MM.1S (cell line): ENCODE results near the gene VAMP1.
"Not testable (repeated sequence)": the region's sequence is repeated elsewhere in the genome, so short reads cannot be mapped to it uniquely, and the experiment has no call there.

Source experiments
- DNase-seq: peaks from one replicate; pipeline ENCODE4 v3.0.0-alpha.2; 2015
- H2AFZ ChIP-seq: fragments of 300-600 bp; sonication (generic); 2 replicates; pipeline ENCODE4 v1.6.0; 2016; ENCODE audit warnings: antibody characterized with exemption, low read length
- H3F3A ChIP-seq: fragments of 300-600 bp; sonication (generic); 2 replicates; pipeline ENCODE4 v1.6.1; 2016; ENCODE audit warnings: mild to moderate bottlenecking, antibody characterized with exemption, low read length, moderate library complexity, mixed read lengths; ENCODE audit not compliant: insufficient read depth
- H3K27ac ChIP-seq: fragments of 300-600 bp; sonication (generic); 2 replicates; pipeline ENCODE4 v1.5.1; 2016; ENCODE audit warnings: mild to moderate bottlenecking, low read length
- H3K27me3 ChIP-seq: fragments of 300-600 bp; sonication (generic); replicated peaks from 2 replicates; pipeline ENCODE4 v1.6.0; 2016; ENCODE audit warnings: low read length; ENCODE audit not compliant: insufficient read depth
- H3K36me3 ChIP-seq: fragments of 300-600 bp; sonication (generic); replicated peaks from 2 replicates; pipeline ENCODE4 v1.6.1; 2016; ENCODE audit warnings: mild to moderate bottlenecking, low read length, mixed read lengths; ENCODE audit not compliant: insufficient read depth
- H3K4me1 ChIP-seq: fragments of 300-600 bp; sonication (generic); 2 replicates; pipeline ENCODE4 v1.6.1; 2016; ENCODE audit warnings: low read length, mixed read lengths
- H3K4me2 ChIP-seq: fragments of 300-600 bp; sonication (generic); 2 replicates; pipeline ENCODE4 v1.6.0; 2016; ENCODE audit warnings: low read depth, low read length
- H3K4me3 ChIP-seq: fragments of 300-600 bp; sonication (generic); 2 replicates; pipeline ENCODE4 v1.5.1; 2016; ENCODE audit warnings: low read length, mixed read lengths
- H3K79me2 ChIP-seq: fragments of 300-600 bp; sonication (generic); 2 replicates; pipeline ENCODE4 v1.6.1; 2016; ENCODE audit warnings: mixed run types, low read length, mixed read lengths
- H3K9ac ChIP-seq: fragments of 300-600 bp; sonication (generic); 2 replicates; pipeline ENCODE4 v1.6.1; 2016; ENCODE audit warnings: low read length, mixed read lengths
- H3K9me2 ChIP-seq: fragments of 300-600 bp; sonication (generic); replicated peaks from 2 replicates; pipeline ENCODE4 v1.6.1; 2016; ENCODE audit warnings: mild to moderate bottlenecking, low read length, mixed read lengths; ENCODE audit not compliant: insufficient read depth
- H3K9me3 ChIP-seq: fragments of 300-600 bp; sonication (generic); replicated peaks from 2 replicates; pipeline ENCODE4 v1.6.1; 2016; ENCODE audit warnings: mild to moderate bottlenecking, low read length, mixed read lengths; ENCODE audit not compliant: insufficient read depth
- H4K20me1 ChIP-seq: fragments of 300-600 bp; sonication (generic); 2 replicates; pipeline ENCODE4 v1.6.1; 2016; ENCODE audit warnings: mild to moderate bottlenecking, low read length, moderate library complexity, mixed read lengths; ENCODE audit not compliant: insufficient read depth
- EZH2 ChIP-seq: fragments of 300-600 bp; sonication (generic); optimal IDR thresholded peaks from 2 replicates; pipeline ENCODE3; 2017; ENCODE audit warnings: low read depth, mild to moderate bottlenecking, antibody characterized with exemption, low read length, mixed read lengths
- EZH2phosphoT487 ChIP-seq: fragments of 300-600 bp; sonication (generic); IDR thresholded peaks from 2 replicates; pipeline ENCODE4 v1.6.1; 2018; ENCODE audit warnings: antibody characterized with exemption, low read length
- TF ChIP-seq, protein P1 (sequence below): fragments of 300-600 bp; sonication (generic); IDR thresholded peaks from 2 replicates; pipeline ENCODE4 v1.5.1; 2016; ENCODE audit warnings: antibody characterized with exemption, low read length, mixed read lengths

The VAMP1 gene

DNA sequence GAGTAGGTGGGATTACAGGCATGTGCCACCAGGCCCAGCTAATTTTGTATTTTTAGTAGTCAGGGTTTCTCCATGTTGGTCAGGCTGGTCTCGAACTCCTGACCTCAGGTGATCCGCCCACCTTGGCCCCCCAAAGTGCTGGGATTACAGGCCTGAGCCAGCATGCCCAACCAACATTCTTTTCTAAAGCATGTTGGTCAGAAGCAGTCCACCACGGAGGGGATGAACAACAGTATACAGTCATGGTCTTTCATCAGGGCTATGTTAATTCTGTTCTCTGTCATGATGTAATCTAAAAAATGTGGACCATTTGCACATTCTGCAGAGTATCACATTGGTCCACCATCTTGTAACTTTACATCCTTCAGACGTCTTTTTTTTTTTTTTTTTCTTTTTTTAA, 19.0 kb upstream of the VAMP1 start:
- no peak overlapping the region for H3K27ac ChIP-seq
- no peaks in the 10 kb centered on the region for H4K20me1 ChIP-seq
- H3K4me1 ChIP-seq: peaks cover 6% of the 10 kb centered on the region; the same call in 1 of the 2 replicates
- peaks cover 18% of the 10 kb centered on the region for H3K79me2 ChIP-seq
- no peaks in the 10 kb centered on the region for H3K27me3 ChIP-seq
- no peaks in the 10 kb centered on the region; the same call in 1 of the 2 replicates for H3K36me3 ChIP-seq
- no peak overlapping the region for H3K9ac ChIP-seq
- H3K9me2 ChIP-seq: no peaks in the 10 kb centered on the region
- H3K4me3 ChIP-seq: no peak overlapping the region
- H3K4me2 ChIP-seq: no peak overlapping the region
- no peak overlapping the region for H2AFZ ChIP-seq
- peaks cover 10% of the 10 kb centered on the region for H3F3A ChIP-seq
- TF ChIP-seq, protein P1, sequence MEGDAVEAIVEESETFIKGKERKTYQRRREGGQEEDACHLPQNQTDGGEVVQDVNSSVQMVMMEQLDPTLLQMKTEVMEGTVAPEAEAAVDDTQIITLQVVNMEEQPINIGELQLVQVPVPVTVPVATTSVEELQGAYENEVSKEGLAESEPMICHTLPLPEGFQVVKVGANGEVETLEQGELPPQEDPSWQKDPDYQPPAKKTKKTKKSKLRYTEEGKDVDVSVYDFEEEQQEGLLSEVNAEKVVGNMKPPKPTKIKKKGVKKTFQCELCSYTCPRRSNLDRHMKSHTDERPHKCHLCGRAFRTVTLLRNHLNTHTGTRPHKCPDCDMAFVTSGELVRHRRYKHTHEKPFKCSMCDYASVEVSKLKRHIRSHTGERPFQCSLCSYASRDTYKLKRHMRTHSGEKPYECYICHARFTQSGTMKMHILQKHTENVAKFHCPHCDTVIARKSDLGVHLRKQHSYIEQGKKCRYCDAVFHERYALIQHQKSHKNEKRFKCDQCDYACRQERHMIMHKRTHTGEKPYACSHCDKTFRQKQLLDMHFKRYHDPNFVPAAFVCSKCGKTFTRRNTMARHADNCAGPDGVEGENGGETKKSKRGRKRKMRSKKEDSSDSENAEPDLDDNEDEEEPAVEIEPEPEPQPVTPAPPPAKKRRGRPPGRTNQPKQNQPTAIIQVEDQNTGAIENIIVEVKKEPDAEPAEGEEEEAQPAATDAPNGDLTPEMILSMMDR: no peak
- TF ChIP-seq EZH2phosphoT487: no peak
- no peak for TF ChIP-seq EZH2
- H3K9me3 ChIP-seq: no peaks in the 10 kb centered on the region
- no peak for DNase-seq

DNA sequence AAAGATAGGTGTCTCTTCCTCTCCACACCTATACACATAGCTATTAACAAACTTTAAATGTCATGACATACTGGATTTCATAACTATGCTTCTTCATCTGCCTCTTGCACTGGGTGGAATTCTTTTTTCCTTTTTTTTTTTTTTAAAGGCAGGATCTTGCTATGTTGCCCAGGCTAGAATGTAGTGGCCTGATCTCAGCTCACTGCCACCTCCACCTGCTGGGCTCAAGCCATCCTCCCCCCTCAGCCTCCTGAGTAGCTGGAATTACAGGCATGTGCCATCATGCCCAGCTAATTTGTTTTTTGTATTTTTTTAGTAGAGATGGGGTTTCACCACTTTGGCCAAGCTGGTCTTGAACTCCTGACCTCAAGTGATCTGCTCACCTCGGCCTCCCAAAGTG, 17.8 kb upstream of the VAMP1 start:
- no peak for TF ChIP-seq EZH2phosphoT487
- TF ChIP-seq, protein P1: no peak
- TF ChIP-seq EZH2: no peak
- no peaks in the 10 kb centered on the region for H3K27me3 ChIP-seq
- peaks cover under 1% of the 10 kb centered on the region for H3F3A ChIP-seq
- DNase-seq: no peak
- H3K79me2 ChIP-seq: peaks cover 15% of the 10 kb centered on the region
- no peaks in the 10 kb centered on the region for H4K20me1 ChIP-seq
- H3K4me3 ChIP-seq: no peak overlapping the region
- H2AFZ ChIP-seq: no peak overlapping the region
- H3K4me1 ChIP-seq: peaks cover 6% of the 10 kb centered on the region; the same call in 1 of the 2 replicates
- H3K9ac ChIP-seq: no peak overlapping the region
- H3K9me3 ChIP-seq: no peaks in the 10 kb centered on the region
- H3K36me3 ChIP-seq: no peaks in the 10 kb centered on the region; the same call in 1 of the 2 replicates
- H3K4me2 ChIP-seq: no peak overlapping the region
- H3K27ac ChIP-seq: no peak overlapping the region
- no peaks in the 10 kb centered on the region for H3K9me2 ChIP-seq

DNA sequence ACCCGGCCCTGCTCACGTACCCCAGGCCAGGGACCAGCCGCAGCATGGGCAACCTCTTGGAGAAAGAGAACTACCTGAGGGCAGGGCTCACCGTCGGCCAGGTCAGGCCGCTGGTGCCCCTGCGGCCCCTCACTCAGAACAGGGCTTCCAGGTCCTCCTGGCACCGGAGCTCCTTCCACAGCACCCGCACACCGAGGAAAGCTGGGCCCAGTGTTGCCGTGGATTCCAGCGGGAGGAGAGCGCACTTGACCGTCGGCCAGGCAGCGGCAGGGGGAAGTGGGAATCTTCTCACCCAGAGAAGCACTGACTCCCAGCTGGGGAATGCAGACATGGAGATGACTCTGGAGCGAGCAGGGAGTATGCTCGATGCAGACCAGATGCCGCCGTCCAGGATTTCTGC, 7.9 kb upstream of the VAMP1 start:
- Histone ChIP-seq H3K9me2 (no peaks in the 10 kb centered on the region), H4K20me1 (no peaks in the 10 kb centered on the region), H3K9ac (no peak overlapping the region), H3K36me3 (no peaks in the 10 kb centered on the region), H2AFZ (no peak overlapping the region), H3K9me3 (no peaks in the 10 kb centered on the region), H3K27me3 (peaks cover 32% of the 10 kb centered on the region; the same call in 1 of the 2 replicates), H3F3A (no peaks in the 10 kb centered on the region), H3K4me3 (no peak overlapping the region), H3K4me2 (no peak overlapping the region), H3K4me1 (no peaks in the 10 kb centered on the region), H3K79me2 (no peaks in the 10 kb centered on the region), H3K27ac (no peak overlapping the region)
- DNase-seq: no peak
- TF ChIP-seq EZH2phosphoT487 (no peak), EZH2 (no peak)
- TF ChIP-seq, protein P1: no peak

DNA sequence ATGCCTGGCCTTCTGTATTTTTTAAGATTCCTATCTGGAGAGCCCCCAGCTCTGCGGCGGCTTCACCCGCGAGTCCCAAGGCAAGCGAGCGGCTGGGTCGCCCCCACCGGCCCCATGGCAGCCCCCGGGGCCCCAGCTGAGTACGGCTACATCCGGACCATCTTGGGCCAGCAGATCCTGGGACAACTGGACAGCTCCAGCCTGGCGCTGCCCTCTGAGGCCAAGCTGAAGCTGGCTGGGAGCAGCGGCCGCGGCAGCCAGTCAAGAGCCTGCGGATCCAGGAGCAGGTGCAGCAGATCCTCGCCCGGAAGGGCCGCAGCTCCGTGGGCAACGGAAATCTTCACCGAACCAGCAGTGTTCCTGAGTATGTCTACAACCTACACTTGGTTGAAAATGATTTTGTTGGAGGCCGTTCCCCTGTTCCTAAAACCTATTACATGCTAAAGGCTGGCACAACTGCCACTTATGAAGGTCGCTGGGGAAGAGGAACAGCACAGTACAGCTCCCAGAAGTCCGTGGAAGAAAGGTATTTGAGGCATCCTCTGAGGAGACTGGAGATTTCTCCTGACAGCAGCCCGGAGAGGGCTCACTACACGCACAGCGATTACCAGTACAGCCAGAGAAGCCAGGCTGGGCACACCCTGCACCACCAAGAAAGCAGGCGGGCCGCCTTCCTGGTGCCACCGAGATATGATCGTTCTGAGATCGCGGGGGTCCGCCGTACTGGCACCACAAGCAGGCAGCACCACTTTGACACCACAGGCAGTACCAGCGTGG, 7.3 kb upstream of the VAMP1 start:
- H3K9me2 ChIP-seq, H3K4me3 ChIP-seq, H3K79me2 ChIP-seq, H4K20me1 ChIP-seq, H2AFZ ChIP-seq, H3K9ac ChIP-seq, H3K36me3 ChIP-seq, H3F3A ChIP-seq, H3K4me1 ChIP-seq, DNase-seq, H3K27ac ChIP-seq, H3K4me2 ChIP-seq, H3K9me3 ChIP-seq: not testable (repeated sequence)
- peaks cover 32% of the 10 kb centered on the region; the same call in 1 of the 2 replicates for H3K27me3 ChIP-seq
